HEK293 (cell line): ENCODE measurements around the gene ANKFN1.

ENCODE experiments used
- CTCF ChIA-PET: fragments of 350-600 bp; formaldehyde crosslinking; extraction: SDS; loops from one replicate; lab custom pipeline; 2021; ENCODE audit warnings: antibody characterized with exemption; lab: Yijun Ruan, JAX
- POLR2A ChIA-PET: fragments of 300-600 bp; formaldehyde crosslinking; extraction: SDS; loops from one replicate; lab custom pipeline; 2020; ENCODE audit warnings: antibody characterized with exemption, inconsistent platforms; lab: Yijun Ruan, JAX
- H3K27ac ChIP-seq: fragments of 200-500 bp; sonication (Bioruptor generic); 2 replicates; pipeline ENCODE4 v1.5.1; 2014; ENCODE audit warnings: low read depth, low read length, control low read depth, inconsistent platforms; ENCODE audit errors: extremely low read depth
- H3K36me3 ChIP-seq, 2 experiments: fragments of 200-500 bp in 1 of 2; sonication (Bioruptor generic) in 1 of 2; 1 replicate in 1 of 2; 2 replicates in 1 of 2; pipeline ENCODE4 v1.5.1; 2014 to 2017; ENCODE audit warnings: inconsistent platforms in 2 of 2, low read length in 2 of 2; ENCODE audit not compliant: control insufficient read depth in 2 of 2, insufficient read depth in 1 of 2
- H3K4me1 ChIP-seq: fragments of 200-500 bp; sonication (Bioruptor generic); 2 replicates; pipeline ENCODE4 v1.5.1; 2014; ENCODE audit warnings: mild to moderate bottlenecking, low read length, inconsistent platforms; ENCODE audit not compliant: control insufficient read depth, insufficient read depth
- H3K4me3 ChIP-seq: 2 replicates; pipeline ENCODE4 v1.5.1; 2011; ENCODE audit warnings: low read depth, mild to moderate bottlenecking, control low read depth, low read length, moderate library complexity
- H3K9me3 ChIP-seq: fragments of 200-500 bp; sonication (Bioruptor generic); 2 replicates; pipeline ENCODE4 v1.5.1; 2014; ENCODE audit warnings: low read depth, low read length, inconsistent platforms; ENCODE audit not compliant: control insufficient read depth, insufficient read depth
- GLI2 ChIP-seq: fragments of 450-650 bp; formaldehyde crosslinking; IDR thresholded peaks from 2 replicates; pipeline ENCODE4; 2017; ENCODE audit warnings: missing biosample characterization, missing genetic modification characterization, low read depth, borderline replicate concordance
- MYNN ChIP-seq: fragments of 450-650 bp; formaldehyde crosslinking; IDR thresholded peaks from 2 replicates; pipeline ENCODE4 v1.5.1; 2016; ENCODE audit warnings: missing biosample characterization, missing genetic modification characterization, borderline replicate concordance
- SCRT1 ChIP-seq: fragments of 450-650 bp; formaldehyde crosslinking; IDR thresholded peaks from 2 replicates; pipeline ENCODE4 v1.5.1; 2016; ENCODE audit warnings: missing biosample characterization, missing genetic modification characterization, borderline replicate concordance
- SCRT2 ChIP-seq: fragments of 450-650 bp; formaldehyde crosslinking; IDR thresholded peaks from 2 replicates; pipeline ENCODE4 v1.5.1; 2016; ENCODE audit warnings: missing biosample characterization, missing genetic modification characterization
- ZBTB7A ChIP-seq: fragments of 450-650 bp; formaldehyde crosslinking; IDR thresholded peaks from 2 replicates; pipeline ENCODE4 v1.5.1; 2016; ENCODE audit warnings: low read depth, missing biosample characterization, missing genetic modification characterization
- ZBTB8A ChIP-seq: fragments of 450-650 bp; formaldehyde crosslinking; IDR thresholded peaks from 2 replicates; pipeline ENCODE4 v1.5.1; 2016; ENCODE audit warnings: missing biosample characterization, missing genetic modification characterization
- ZEB2 ChIP-seq: fragments of 450-650 bp; formaldehyde crosslinking; IDR thresholded peaks from 2 replicates; pipeline ENCODE4 v1.5.1; 2016; ENCODE audit warnings: missing biosample characterization, missing genetic modification characterization
- ZNF121 ChIP-seq: fragments of 450-650 bp; formaldehyde crosslinking; IDR thresholded peaks from 2 replicates; pipeline ENCODE4 v1.5.1; 2016; ENCODE audit warnings: missing biosample characterization, missing genetic modification characterization
- ZNF266 ChIP-seq: fragments of 450-650 bp; formaldehyde crosslinking; IDR thresholded peaks from 2 replicates; pipeline ENCODE4 v1.5.1; 2016; ENCODE audit warnings: missing biosample characterization, missing genetic modification characterization, low read depth
- ZNF404 ChIP-seq: fragments of 450-650 bp; formaldehyde crosslinking; IDR thresholded peaks from 2 replicates; pipeline ENCODE4 v1.5.1; 2017; ENCODE audit warnings: missing biosample characterization, missing genetic modification characterization
- ZNF48 ChIP-seq: fragments of 450-650 bp; formaldehyde crosslinking; IDR thresholded peaks from 2 replicates; pipeline ENCODE4 v1.5.1; 2016; ENCODE audit warnings: missing biosample characterization, missing genetic modification characterization
- ZNF549 ChIP-seq: fragments of 450-650 bp; IDR thresholded peaks from 2 replicates; pipeline ENCODE4 v1.5.1; 2018; ENCODE audit warnings: missing biosample characterization, missing genetic modification characterization, mild to moderate bottlenecking, inconsistent platforms, moderate library complexity
- ZNF610 ChIP-seq: fragments of 450-650 bp; formaldehyde crosslinking; IDR thresholded peaks from 2 replicates; pipeline ENCODE4 v1.5.1; 2016; ENCODE audit warnings: missing biosample characterization, missing genetic modification characterization, borderline replicate concordance
- ZNF747 ChIP-seq: fragments of 450-650 bp; formaldehyde crosslinking; IDR thresholded peaks from 2 replicates; pipeline ENCODE4 v1.5.1; 2016; ENCODE audit warnings: missing biosample characterization, missing genetic modification characterization
- ZNF76 ChIP-seq: fragments of 450-650 bp; formaldehyde crosslinking; IDR thresholded peaks from 2 replicates; pipeline ENCODE4; 2016; ENCODE audit warnings: low read depth, missing biosample characterization, missing genetic modification characterization, borderline replicate concordance
- ZNF768 ChIP-seq: fragments of 450-650 bp; formaldehyde crosslinking; IDR thresholded peaks from 2 replicates; pipeline ENCODE4 v1.5.1; 2018; ENCODE audit warnings: missing biosample characterization, mild to moderate bottlenecking, missing genetic modification characterization
- TF ChIP-seq, protein P1 (sequence below): fragments of 450-650 bp; formaldehyde crosslinking; IDR thresholded peaks from 2 replicates; pipeline ENCODE4 v1.5.1; 2016; ENCODE audit warnings: missing biosample characterization, missing genetic modification characterization, borderline replicate concordance
- TF ChIP-seq, protein P2 (sequence below): fragments of 450-650 bp; formaldehyde crosslinking; conservative IDR thresholded peaks from 2 replicates; pipeline ENCODE4 v1.5.1; 2016; ENCODE audit warnings: low read depth, missing biosample characterization, missing genetic modification characterization
- TF ChIP-seq, protein P3 (sequence below): fragments of 450-650 bp; formaldehyde crosslinking; IDR thresholded peaks from 2 replicates; pipeline ENCODE4 v1.5.1; 2016; ENCODE audit warnings: missing biosample characterization, missing genetic modification characterization

ANKFN1 gene

GRCh38 chr17:56148333-56148732 is 4.9 kb upstream of the ANKFN1 start:
- 0 out of 2 replicates have a peak, but pooled peaks cover 2% of the 10 kb centered on the region for H3K4me1 ChIP-seq
- H3K36me3 ChIP-seq, result no peaks in the 10 kb centered on the region
- ChIA-PET POLR2A (no interaction called here), CTCF (interaction anchor here (1.4 kb wide), 1 partner anchor 11 kb away, joined by 3 read pairs; no protein-coding TSS in a partner anchor)
- no peak for TF ChIP-seq ZBTB8A (tag by site-specific recombination)
- TF ChIP-seq SCRT1 (tag by site-specific recombination), result no peak
- TF ChIP-seq, protein P1, sequence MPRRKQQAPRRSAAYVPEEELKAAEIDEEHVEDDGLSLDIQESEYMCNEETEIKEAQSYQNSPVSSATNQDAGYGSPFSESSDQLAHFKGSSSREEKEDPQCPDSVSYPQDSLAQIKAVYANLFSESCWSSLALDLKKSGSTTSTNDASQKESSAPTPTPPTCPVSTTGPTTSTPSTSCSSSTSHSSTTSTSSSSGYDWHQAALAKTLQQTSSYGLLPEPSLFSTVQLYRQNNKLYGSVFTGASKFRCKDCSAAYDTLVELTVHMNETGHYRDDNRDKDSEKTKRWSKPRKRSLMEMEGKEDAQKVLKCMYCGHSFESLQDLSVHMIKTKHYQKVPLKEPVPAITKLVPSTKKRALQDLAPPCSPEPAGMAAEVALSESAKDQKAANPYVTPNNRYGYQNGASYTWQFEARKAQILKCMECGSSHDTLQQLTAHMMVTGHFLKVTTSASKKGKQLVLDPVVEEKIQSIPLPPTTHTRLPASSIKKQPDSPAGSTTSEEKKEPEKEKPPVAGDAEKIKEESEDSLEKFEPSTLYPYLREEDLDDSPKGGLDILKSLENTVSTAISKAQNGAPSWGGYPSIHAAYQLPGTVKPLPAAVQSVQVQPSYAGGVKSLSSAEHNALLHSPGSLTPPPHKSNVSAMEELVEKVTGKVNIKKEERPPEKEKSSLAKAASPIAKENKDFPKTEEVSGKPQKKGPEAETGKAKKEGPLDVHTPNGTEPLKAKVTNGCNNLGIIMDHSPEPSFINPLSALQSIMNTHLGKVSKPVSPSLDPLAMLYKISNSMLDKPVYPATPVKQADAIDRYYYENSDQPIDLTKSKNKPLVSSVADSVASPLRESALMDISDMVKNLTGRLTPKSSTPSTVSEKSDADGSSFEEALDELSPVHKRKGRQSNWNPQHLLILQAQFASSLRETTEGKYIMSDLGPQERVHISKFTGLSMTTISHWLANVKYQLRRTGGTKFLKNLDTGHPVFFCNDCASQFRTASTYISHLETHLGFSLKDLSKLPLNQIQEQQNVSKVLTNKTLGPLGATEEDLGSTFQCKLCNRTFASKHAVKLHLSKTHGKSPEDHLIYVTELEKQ (tag by site-specific recombination), result no peak
- no peak for TF ChIP-seq ZNF610
- no peak for TF ChIP-seq ZEB2 (tag by site-specific recombination)
- TF ChIP-seq, protein P2, sequence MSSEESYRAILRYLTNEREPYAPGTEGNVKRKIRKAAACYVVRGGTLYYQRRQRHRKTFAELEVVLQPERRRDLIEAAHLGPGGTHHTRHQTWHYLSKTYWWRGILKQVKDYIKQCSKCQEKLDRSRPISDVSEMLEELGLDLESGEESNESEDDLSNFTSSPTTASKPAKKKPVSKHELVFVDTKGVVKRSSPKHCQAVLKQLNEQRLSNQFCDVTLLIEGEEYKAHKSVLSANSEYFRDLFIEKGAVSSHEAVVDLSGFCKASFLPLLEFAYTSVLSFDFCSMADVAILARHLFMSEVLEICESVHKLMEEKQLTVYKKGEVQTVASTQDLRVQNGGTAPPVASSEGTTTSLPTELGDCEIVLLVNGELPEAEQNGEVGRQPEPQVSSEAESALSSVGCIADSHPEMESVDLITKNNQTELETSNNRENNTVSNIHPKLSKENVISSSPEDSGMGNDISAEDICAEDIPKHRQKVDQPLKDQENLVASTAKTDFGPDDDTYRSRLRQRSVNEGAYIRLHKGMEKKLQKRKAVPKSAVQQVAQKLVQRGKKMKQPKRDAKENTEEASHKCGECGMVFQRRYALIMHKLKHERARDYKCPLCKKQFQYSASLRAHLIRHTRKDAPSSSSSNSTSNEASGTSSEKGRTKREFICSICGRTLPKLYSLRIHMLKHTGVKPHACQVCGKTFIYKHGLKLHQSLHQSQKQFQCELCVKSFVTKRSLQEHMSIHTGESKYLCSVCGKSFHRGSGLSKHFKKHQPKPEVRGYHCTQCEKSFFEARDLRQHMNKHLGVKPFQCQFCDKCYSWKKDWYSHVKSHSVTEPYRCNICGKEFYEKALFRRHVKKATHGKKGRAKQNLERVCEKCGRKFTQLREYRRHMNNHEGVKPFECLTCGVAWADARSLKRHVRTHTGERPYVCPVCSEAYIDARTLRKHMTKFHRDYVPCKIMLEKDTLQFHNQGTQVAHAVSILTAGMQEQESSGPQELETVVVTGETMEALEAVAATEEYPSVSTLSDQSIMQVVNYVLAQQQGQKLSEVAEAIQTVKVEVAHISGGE (tag by site-specific recombination), result no peak
- TF ChIP-seq, protein P3, sequence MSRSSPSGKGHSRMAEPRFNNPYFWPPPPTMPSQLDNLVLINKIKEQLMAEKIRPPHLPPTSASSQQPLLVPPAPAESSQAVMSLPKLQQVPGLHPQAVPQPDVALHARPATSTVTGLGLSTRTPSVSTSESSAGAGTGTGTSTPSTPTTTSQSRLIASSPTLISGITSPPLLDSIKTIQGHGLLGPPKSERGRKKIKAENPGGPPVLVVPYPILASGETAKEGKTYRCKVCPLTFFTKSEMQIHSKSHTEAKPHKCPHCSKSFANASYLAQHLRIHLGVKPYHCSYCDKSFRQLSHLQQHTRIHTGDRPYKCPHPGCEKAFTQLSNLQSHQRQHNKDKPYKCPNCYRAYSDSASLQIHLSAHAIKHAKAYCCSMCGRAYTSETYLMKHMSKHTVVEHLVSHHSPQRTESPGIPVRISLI (tag by site-specific recombination), result no peak
- TF ChIP-seq ZNF266 (tag by site-specific recombination), result no peak
- TF ChIP-seq ZNF121, result no peak
- TF ChIP-seq ZNF747 (tag by site-specific recombination), result no peak
- TF ChIP-seq ZBTB7A (tag by site-specific recombination), result no peak
- no peak for TF ChIP-seq ZNF404 (tag by site-specific recombination)
- TF ChIP-seq ZNF76 (tag by site-specific recombination), result no peak
- TF ChIP-seq ZNF48 (tag by site-specific recombination), result no peak
- TF ChIP-seq ZNF768, result no peak
- no peak for TF ChIP-seq GLI2
- no peak for TF ChIP-seq SCRT2 (tag by site-specific recombination)
- TF ChIP-seq ZNF549 (tag by site-specific recombination), result no peak
- TF ChIP-seq MYNN (tag by site-specific recombination), result no peak
- TF ChIP-seq, all 188 proteins: peak for 0
- H3K9me3 ChIP-seq, result no peaks in the 10 kb centered on the region
- H3K27ac ChIP-seq, result no peak overlapping the region
- H3K4me3 ChIP-seq, result no peak overlapping the region
